GM12878 (cell line): ENCODE measurements around the gene MCC. TPM values are rescaled to one million over a fixed set of nuclear protein-coding genes. Genes with fewer than 3 reads are reported as not detected.

Experiments
- ATAC-seq: fragments of 200-7000 bp; cut with Tn5 transposase; 3 replicates; pipeline ENCODE4 v1.9.1; 2020; ENCODE audit warnings: mild to moderate bottlenecking, moderate library complexity
- BruUV-seq: library from RNA; stranded (reverse); fragments of 400-500 nt; replicated peaks from 2 replicates; lab custom pipeline; 2021; lab: Mats Ljungman, UMichigan
- CTCF ChIA-PET: fragments of 300-600 bp; sonication (Branson Sonifier 250); formaldehyde crosslinking; extraction: SDS; loops from one replicate; lab custom pipeline; 2021; ENCODE audit warnings: inconsistent platforms; lab: Yijun Ruan, JAX
- POLR2A ChIA-PET: fragments of 350-600 bp; formaldehyde crosslinking; extraction: SDS; loops from one replicate; lab custom pipeline; 2021; ENCODE audit warnings: inconsistent platforms; lab: Charles Lee
- RAD21 ChIA-PET: fragments of 300-600 bp; sonication (Branson Sonifier 250); formaldehyde crosslinking; loops from one replicate; lab custom pipeline; 2023; ENCODE audit warnings: antibody characterized with exemption; ENCODE audit not compliant: unreplicated experiment; lab: Charles Lee
- SMC1A ChIA-PET: fragments of 300-600 bp; sonication (Branson Sonifier 250); formaldehyde crosslinking; loops from one replicate; lab custom pipeline; 2023; ENCODE audit not compliant: unreplicated experiment, uncharacterized antibody; lab: Charles Lee
- DNase-seq: peaks from one replicate; pipeline ENCODE4 v3.0.0-alpha.2; 2011; ENCODE audit warnings: low read depth, low spot score
- FAIRE-seq: peaks from 3 replicates; lab custom pipeline; 2011; peaks lifted over from hg19 to GRCh38; lab: Jason Lieb, UNC
- H2AFZ ChIP-seq: 2 replicates; pipeline ENCODE4 v1.6.0; 2011; ENCODE audit warnings: low read depth, low read length, control low read depth; ENCODE audit not compliant: control insufficient read depth
- H3K27ac ChIP-seq: 2 replicates; pipeline ENCODE4 v1.5.1; 2011; ENCODE audit warnings: control low read depth; ENCODE audit not compliant: control insufficient read depth, insufficient read depth
- H3K27me3 ChIP-seq, 2 experiments: replicated peaks in 1 of 2; 2 replicates each; pipeline versions ENCODE4 v1.6.0 to v1.6.1; 2011; ENCODE audit warnings: low read length in 1 of 2; ENCODE audit not compliant: control insufficient read depth in 2 of 2, insufficient read depth in 2 of 2
- H3K36me3 ChIP-seq, 2 experiments: 2 replicates each; pipeline ENCODE4 v1.5.1; 2011; ENCODE audit warnings: low read length in 1 of 2; ENCODE audit not compliant: control insufficient read depth in 2 of 2, insufficient read depth in 2 of 2
- H3K4me1 ChIP-seq: 2 replicates; pipeline ENCODE4 v1.6.1; 2011; ENCODE audit warnings: mild to moderate bottlenecking, low read length, moderate library complexity, mixed read lengths; ENCODE audit not compliant: control insufficient read depth, insufficient read depth
- H3K4me2 ChIP-seq: 2 replicates; pipeline ENCODE4 v1.6.0; 2011; ENCODE audit warnings: control low read depth; ENCODE audit not compliant: control insufficient read depth, insufficient read depth
- H3K4me3 ChIP-seq: fragments of 200-600 bp; sonication (generic); 2 replicates; pipeline ENCODE4 v1.5.1; 2016
- H3K79me2 ChIP-seq: 2 replicates; pipeline ENCODE4 v1.6.0; 2011; ENCODE audit warnings: low read length; ENCODE audit not compliant: control insufficient read depth, insufficient read depth
- H3K9ac ChIP-seq: 2 replicates; pipeline ENCODE4 v1.8.0; 2011; ENCODE audit warnings: low read length, control low read depth, mixed read lengths; ENCODE audit not compliant: control insufficient read depth, insufficient read depth
- H3K9me3 ChIP-seq: replicated peaks from 3 replicates; pipeline ENCODE4 v1.5.1; 2011; ENCODE audit warnings: mild to moderate bottlenecking, low read length; ENCODE audit not compliant: control insufficient read depth, insufficient read depth
- H4K20me1 ChIP-seq: 2 replicates; pipeline ENCODE4 v1.6.0; 2011; ENCODE audit not compliant: control insufficient read depth, insufficient read depth
- FOXK2 ChIP-seq: fragments of 450-650 bp; IDR thresholded peaks from 2 replicates; pipeline ENCODE4 v1.6.1; 2017; ENCODE audit warnings: mild to moderate bottlenecking, moderate library complexity
- WGBS: methylation state at CpG from one replicate; pipeline ENCODE4 v1.1.6; 2016; ENCODE audit warnings: low lambda C conversion rate; ENCODE audit not compliant: insufficient replicate concordance, insufficient coverage; ENCODE audit errors: missing lambda C conversion rate; 5-methylcytosine and 5-hydroxymethylcytosine counted together
- in situ Hi-C: fragments of 300-500 bp; cut with MboI; formaldehyde crosslinking; loops from 9 replicates; pipeline ENCODE4 v1.14.3; 2018; ENCODE audit warnings: mixed read lengths
- intact Hi-C: fragments of 100-400 bp; cut with micrococcal nuclease; formaldehyde crosslinking; loops from one replicate; pipeline ENCODE4 v1.14.2; 2022; ENCODE audit not compliant: unreplicated experiment
- polyA plus RNA-seq, 11 experiments: library from polyadenylated mRNA; depleted of rRNA in 4 of 11; unstranded in 6 of 11; stranded (reverse) in 5 of 11; fragments of >200 nt; fragmentation: Nextera tagmentation in 4 of 11; fragmentation: Illumina TruSeq in 1 of 11; extraction: Ambion mirVana in 4 of 11; extraction: Trizol in 1 of 11; gene quantifications; 1 replicate in 1 of 11; 2 replicates in 10 of 11; pipeline versions ENCODE4 v1.2.1 to v1.2.3, GENCODE V29; 2011 to 2016; ENCODE audit warnings: inconsistent platforms in 2 of 11, missing spikeins in 2 of 11, low read depth in 1 of 11
- total RNA-seq, 4 experiments: library from RNA; depleted of rRNA in 3 of 4; stranded (reverse); fragments of >200 nt in 3 of 4; fragmentation: Illumina TruSeq in 1 of 4; extraction: Trizol in 1 of 4; gene quantifications; 2 replicates each; pipeline versions ENCODE4 v1.2.1 to v1.2.3, GENCODE V29; 2013 to 2021
- TF ChIP-seq, protein P1 (sequence below): fragments of 450-650 bp; IDR thresholded peaks from 2 replicates; pipeline ENCODE4 v1.6.1; 2018; ENCODE audit warnings: mild to moderate bottlenecking, low read depth, moderate library complexity; ENCODE audit not compliant: partially characterized antibody
- TF ChIP-seq, protein P2 (sequence below): fragments of 450-650 bp; IDR thresholded peaks from 2 replicates; pipeline ENCODE4 v1.6.1; 2017; ENCODE audit warnings: mild to moderate bottlenecking, moderate library complexity

Gene MCC
- total and polyA plus RNA-seq, 10 of the 15 experiments (the other 5 are each of a cell fraction or from before 2014, with no cell fraction given): 0.03 to 0.86 (median 0.16) TPM

DNA sequence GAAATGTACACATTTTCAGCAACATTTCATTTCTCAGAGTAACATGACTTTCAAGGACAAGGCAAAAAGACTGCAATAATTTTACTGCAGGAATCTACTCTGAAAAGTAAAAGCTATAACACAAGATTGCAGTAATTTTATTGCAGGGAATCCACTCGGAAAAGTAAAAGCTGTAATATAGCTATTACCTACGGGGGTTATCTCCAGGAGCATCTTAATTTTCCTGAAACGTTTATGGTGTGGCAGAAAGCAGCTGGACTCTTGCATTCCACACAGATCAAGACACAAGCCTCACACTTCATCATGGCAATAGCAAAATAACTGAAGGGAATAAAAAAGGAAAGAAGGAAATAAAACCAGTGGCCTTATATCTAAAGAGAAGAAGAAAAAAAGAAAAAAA, 224.7 kb downstream of the MCC start:
- Histone ChIP-seq H3K36me3 (no peaks in the 10 kb centered on the region), H3K27me3 (no peaks in the 10 kb centered on the region; a peak in 2 of 4 replicates), H3K9ac (no peak overlapping the region), H2AFZ (no peak overlapping the region), H3K4me2 (no peak overlapping the region), H3K4me1 (no peaks in the 10 kb centered on the region), H3K79me2 (no peaks in the 10 kb centered on the region), H3K9me3 (no peaks in the 10 kb centered on the region), H4K20me1 (no peaks in the 10 kb centered on the region), H3K4me3 (no peak overlapping the region), H3K27ac (no peak overlapping the region)
- FAIRE-seq (no peak), ATAC-seq (no peak), DNase-seq (no peak)
- no peak for TF ChIP-seq FOXK2
- TF ChIP-seq, protein P1, sequence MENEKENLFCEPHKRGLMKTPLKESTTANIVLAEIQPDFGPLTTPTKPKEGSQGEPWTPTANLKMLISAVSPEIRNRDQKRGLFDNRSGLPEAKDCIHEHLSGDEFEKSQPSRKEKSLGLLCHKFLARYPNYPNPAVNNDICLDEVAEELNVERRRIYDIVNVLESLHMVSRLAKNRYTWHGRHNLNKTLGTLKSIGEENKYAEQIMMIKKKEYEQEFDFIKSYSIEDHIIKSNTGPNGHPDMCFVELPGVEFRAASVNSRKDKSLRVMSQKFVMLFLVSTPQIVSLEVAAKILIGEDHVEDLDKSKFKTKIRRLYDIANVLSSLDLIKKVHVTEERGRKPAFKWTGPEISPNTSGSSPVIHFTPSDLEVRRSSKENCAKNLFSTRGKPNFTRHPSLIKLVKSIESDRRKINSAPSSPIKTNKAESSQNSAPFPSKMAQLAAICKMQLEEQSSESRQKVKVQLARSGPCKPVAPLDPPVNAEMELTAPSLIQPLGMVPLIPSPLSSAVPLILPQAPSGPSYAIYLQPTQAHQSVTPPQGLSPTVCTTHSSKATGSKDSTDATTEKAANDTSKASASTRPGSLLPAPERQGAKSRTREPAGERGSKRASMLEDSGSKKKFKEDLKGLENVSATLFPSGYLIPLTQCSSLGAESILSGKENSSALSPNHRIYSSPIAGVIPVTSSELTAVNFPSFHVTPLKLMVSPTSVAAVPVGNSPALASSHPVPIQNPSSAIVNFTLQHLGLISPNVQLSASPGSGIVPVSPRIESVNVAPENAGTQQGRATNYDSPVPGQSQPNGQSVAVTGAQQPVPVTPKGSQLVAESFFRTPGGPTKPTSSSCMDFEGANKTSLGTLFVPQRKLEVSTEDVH: no peak
- TF ChIP-seq, protein P2, sequence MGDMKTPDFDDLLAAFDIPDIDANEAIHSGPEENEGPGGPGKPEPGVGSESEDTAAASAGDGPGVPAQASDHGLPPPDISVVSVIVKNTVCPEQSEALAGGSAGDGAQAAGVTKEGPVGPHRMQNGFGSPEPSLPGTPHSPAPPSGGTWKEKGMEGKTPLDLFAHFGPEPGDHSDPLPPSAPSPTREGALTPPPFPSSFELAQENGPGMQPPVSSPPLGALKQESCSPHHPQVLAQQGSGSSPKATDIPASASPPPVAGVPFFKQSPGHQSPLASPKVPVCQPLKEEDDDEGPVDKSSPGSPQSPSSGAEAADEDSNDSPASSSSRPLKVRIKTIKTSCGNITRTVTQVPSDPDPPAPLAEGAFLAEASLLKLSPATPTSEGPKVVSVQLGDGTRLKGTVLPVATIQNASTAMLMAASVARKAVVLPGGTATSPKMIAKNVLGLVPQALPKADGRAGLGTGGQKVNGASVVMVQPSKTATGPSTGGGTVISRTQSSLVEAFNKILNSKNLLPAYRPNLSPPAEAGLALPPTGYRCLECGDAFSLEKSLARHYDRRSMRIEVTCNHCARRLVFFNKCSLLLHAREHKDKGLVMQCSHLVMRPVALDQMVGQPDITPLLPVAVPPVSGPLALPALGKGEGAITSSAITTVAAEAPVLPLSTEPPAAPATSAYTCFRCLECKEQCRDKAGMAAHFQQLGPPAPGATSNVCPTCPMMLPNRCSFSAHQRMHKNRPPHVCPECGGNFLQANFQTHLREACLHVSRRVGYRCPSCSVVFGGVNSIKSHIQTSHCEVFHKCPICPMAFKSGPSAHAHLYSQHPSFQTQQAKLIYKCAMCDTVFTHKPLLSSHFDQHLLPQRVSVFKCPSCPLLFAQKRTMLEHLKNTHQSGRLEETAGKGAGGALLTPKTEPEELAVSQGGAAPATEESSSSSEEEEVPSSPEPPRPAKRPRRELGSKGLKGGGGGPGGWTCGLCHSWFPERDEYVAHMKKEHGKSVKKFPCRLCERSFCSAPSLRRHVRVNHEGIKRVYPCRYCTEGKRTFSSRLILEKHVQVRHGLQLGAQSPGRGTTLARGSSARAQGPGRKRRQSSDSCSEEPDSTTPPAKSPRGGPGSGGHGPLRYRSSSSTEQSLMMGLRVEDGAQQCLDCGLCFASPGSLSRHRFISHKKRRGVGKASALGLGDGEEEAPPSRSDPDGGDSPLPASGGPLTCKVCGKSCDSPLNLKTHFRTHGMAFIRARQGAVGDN: no peak
- POLR2A ChIA-PET: no interaction called here
- in situ Hi-C loops (no loop called here), intact Hi-C loops (no loop called here)
- BruUV-seq: no TSS peak
- SMC1A ChIA-PET: interaction anchor here (0.7 to 1.1 kb wide), 2 partner anchors 20 to 60 kb away, joined by 3 read pairs; no protein-coding TSS in a partner anchor
- WGBS: 18% methylated on average over 3 of the region's 3 CpGs
- RAD21 ChIA-PET: no interaction called here
- CTCF ChIA-PET: no interaction called here
